ENCODE measurements around the gene CT45A1.
"Not testable (repeated sequence)": the region's sequence is repeated elsewhere in the genome, so short reads cannot be mapped to it uniquely, and the experiment has no call there.

Gene CT45A1, protein sequence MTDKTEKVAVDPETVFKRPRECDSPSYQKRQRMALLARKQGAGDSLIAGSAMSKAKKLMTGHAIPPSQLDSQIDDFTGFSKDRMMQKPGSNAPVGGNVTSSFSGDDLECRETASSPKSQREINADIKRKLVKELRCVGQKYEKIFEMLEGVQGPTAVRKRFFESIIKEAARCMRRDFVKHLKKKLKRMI

DNA sequence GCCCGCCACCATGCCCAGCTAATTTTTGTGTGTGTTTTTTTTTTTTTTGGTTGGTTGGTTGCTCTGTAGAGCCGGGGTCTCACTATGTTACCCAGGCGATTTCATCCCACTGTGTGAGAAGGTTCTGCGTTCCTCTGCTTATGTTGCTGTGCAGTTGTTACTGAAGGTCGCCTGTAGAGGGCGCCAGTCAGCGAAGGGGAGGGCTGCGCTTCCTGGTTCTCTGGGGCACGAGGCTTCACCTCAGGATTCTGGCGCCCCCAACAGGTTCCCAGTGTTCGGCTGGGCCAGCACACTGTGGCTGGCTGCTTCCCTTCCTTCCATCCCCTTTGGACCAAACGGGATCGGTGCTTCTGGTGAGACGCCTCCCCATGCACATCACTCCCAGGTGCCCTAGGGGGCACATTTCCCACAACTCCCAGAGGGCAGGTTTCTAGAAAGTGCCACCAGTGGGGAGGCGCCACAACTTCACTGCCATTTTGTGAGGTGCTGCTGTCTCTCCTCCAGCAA is at the start of gene CT45A1:
Gene CT45A1 (plus strand): TSS at position 457 of the 507 bp plus-strand sequence. CDS start 5,302 bp downstream, outside the sequence.
- not testable (repeated sequence) for DNase-seq

DNA sequence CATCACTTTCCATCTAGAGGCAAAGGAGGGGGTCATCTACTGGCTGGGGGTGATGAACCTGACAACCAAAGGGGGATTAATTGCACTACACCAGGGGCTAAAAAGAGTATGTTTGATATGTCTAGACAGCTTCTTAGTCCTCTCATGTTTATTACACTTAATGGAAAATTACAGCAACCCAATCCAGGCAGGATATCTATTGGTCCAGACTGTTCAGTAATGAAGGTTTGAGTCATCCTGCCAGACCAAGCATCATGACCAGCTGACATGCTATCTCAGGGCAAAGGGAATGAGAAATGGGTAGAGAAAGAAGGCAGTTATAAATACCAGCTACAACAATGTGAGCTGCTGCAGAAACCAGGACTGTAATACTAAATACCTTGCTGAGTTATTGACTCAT is 40.5 kb upstream of the CT45A1 start:
- not testable (repeated sequence) for DNase-seq

DNA sequence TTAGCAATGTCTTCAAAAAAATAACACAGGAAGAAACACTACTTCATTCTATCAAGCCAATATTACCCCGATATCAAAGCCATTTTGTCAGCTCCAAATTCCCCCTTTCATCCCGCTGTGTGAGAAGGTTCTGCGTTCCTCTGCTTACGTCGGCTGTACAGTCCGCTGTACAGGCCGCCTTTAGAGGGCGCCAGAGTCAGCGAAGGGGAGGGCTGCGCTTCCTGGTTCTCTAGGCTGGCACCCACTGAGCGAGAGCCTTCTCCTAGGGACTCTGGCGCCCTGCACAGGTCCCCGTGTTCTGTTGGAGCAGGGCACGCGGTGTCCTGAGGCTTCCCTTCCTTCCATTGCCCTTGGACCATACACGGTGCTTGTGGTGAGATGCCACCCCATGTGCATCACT is 25.3 kb upstream of the CT45A1 start:
- no peak for DNase-seq

DNA sequence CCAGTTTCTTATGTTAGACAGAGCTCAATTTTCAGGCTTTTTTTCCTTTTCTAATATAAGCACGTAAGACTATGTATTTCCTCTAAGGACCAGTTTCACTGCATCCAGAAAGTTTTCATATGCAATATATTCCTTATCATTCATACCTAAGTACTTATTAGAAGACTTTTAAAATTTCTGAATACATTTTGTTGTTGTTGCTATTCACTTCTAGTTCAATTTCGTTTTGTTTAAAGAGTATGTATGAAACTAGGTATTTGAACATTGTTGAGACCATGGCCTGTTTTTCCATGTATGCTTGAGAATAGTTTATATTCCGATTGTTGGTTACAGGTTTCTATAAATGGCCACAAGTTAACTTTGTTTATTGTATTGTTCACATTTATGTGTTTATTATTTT is 18.0 kb upstream of the CT45A1 start:
- no peak for DNase-seq

DNA sequence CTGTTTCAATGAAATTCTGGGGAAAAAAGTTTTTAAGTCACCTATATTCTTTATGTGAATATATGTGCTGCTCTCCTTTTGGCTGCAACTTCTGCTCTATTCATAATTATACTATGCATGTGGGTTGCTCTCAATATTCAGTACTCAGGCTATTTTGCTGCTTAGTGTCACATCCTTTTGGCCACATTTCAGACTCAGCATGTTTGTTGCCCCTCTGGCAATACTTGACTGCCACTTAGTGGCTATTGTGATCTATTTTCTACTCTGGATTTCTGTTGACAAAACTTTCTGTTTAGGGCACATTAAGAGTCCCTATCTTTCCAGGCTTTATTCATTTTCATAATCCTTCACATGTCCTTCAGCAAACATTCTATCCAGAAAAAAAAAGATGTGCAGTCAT is 15.8 kb upstream of the CT45A1 start:
- DNase-seq: no peak

DNA sequence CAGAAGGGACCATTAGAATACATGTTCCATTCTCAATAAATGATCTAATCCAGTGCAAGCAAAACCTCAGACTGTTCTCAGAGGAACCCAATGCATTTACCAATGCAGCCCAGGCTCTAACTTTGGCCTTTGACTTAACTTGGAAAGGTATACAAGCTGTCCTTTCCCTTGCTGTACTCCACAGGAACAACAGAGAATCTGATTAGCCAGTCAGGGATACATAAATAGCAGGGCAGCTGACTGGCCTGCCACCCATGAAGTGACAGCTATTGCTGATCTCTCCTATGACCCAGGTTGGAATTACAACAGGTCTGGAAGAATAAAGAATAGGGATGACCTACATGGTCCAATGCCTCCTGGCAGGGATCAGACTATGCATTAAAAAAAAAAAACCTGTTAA is 14.5 kb upstream of the CT45A1 start:
- DNase-seq: no peak

DNA sequence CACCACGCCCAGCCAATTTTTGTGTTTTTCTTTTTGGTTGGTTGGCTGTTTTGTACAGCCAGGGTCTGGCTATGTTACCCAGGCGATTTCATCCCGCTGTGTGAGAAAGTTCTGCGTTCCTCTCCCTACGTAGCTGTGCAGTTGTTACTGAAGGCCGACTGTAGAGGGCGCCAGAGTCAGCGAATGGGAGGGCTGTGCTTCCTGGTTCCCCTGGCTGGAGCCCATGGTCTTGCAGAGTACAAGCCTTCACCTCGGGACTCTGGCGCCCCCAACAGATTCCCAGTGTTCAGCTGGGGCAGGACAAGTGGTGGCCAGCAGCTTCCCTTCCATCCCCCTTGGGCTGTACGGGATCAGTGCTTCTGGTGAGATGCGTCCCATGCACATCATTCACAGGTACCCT is 5.6 kb upstream of the CT45A1 start:
- DNase-seq: no peak

DNA sequence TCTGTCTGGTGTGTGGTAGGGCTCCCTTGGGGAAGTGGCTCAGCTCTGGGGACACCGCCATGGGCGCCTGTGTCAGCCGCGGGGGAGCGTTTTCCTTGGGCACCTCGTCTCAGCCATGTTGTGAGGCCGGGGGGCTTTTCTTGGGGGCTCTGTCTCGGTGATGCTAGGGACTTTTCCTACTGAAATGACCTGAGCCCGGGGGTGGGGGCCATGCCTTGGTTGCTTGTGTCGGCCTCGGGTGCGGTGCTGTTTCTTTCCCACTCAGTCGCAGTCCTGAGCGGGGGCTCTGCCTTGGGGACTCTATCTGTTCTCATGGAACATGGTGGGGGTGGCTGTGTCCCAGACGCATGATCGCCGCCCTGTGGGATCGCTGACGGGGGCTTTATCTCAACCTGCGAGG is 356 bp downstream of the CT45A1 start:
- DNase-seq: no peak

DNA sequence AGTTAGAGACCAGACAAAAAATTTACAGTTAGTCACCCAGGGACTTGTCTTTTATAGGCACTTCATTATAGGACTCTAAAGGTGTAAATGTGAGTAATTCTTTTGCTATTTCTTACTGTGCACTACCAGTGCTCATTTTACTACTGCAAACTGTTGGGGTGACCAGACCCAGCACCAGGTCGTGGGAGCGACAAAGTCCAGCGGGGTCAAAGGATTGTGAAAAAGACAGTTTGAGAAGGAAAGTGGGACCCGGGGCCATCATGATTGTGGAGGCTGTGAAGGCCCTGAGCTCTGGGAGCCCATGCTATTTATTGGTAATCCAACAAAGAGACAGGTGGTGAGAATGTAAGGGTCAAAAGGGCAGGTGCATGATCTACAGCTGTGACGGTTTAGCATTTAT is 21.2 kb downstream of the CT45A1 start:
- not testable (repeated sequence) for DNase-seq

DNA sequence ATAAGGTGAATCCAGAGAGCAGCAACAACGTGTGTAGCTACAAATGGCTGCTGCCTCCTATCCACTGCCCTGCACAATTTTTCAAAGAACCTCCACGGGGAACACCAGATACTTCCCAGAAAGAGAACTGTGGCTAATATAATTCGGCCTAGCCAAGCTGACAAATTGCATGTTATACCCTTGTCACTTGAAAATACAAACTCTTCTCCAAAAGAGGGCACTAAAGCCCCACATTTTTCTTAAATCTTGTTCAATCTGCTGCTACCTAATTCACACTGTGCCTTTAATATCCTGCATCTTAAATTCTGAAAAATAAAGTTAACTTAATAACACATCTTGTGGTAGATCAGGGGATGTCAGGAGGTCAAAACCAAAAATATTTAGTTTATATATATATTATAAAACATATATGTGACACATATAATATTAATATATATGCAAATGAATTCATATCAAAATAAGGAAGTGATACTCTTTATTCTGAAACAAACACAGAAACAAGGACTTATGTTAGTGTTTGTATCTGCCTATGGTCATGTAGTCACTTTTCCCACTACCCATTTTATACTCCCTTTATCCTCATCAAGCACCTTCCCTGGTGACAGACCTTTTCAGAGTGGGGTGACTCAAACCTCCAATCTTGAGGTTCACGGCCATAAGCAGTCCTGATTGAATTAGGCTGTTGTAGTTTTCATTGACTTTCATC is 24.1 kb downstream of the CT45A1 start:
- no peak for DNase-seq

DNA sequence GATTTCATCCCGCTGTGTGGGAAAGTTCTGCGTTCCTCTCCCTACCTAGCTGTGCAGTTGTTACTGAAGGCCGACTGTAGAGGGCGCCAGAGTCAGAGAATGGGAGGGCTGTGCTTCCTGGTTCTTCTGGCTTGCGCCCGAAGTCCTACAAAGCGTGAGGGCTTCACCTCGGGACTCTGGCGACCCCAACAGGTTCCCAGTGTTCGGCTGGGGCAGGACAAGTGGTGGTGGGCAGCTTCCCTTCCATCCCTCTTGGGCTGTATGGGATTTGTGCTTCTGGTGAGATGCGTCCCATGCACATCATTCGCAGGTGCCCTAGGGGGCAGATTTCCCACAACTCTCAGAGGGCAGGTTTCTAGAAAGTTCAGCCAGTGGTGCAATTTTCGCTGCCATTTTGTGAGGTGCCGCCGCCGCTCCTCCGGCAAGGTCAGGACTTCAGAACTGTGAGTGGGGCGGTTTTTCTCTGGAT is 27.3 kb downstream of the CT45A1 start:
- no peak for DNase-seq

DNA sequence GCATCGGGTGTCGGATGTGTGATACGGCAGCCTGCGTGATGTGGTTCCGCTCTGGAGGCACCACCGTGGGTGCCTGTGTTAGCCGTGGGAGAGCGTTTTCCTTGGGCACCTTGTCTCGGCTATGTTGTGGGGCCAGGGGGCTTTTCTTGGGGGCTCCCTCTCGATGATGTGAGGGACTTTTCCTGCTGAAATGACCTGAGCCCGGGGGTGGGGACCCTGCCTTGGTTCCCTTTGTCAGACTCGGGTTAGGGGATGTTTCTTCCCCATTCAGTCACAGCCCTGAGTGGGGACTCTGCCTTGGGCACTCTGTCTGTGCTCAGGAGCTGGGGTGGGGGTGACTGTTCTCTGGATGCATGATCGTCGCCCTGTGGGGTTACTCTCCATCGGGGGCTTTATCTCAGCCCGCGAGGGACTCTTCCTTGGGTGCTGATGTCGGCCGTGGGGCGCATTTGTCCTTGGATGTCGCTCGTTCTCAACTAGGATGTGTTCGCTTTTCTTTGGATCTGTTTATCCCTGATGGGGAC is 27.8 kb downstream of the CT45A1 start:
- DNase-seq: no peak

DNA sequence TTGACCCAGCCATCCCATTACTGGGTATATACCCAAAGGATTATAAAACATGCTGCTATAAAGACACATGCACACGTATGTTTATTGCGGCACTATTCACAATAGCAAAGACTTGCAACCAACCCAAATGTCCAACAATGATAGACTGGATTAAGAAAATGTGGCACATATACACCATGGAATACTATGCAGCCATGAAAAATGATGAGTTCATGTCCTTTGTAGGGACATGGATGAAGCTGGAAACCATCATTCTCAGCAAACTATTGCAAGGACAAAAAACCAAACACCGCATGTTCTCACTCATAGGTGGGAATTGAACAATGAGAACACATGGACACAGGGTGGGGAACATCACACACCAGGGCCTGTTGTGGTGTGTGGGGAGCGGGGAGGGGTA is 31.3 kb downstream of the CT45A1 start:
- DNase-seq: not testable (repeated sequence)

DNA sequence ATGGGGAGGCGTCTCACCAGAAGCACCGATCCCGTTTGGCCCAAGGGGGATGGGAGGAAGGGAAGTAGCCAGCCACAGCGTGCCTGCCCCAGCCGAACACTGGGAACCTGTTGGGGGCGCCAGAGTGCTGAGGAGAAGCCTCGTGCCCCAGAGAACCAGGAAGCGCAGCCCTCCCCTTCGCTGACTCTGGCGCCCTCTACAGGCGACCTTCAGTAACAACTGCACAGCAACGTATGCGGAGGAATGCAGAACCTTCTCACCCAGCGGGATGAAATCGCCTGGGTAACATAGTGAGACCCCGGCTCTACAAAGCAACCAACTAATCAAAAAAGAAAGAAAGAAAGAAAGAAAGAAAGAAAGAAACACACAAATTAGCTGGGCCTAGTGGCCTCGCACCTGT is 54.7 kb downstream of the CT45A1 start, which contains the start of gene CT45A3:
Gene CT45A3 (minus strand): TSS at position 101 of the 400 bp plus-strand sequence. CDS start 3,747 bp downstream, outside the sequence.
- not testable (repeated sequence) for DNase-seq

Measured in cerebellar nuclear complex (tissue), 1 donor.